SKM-1 treated with dmso at 0.1 percent for 144 hours (cell line): ENCODE measurements around the gene CAMK4.
A peak's percentile ranks its signal among the peaks of the same experiment; 100 is the strongest.
"Not testable (repeated sequence)": the region's sequence is repeated elsewhere in the genome, so short reads cannot be mapped to it uniquely, and the experiment has no call there.

Source experiments
- DNase-seq: peaks from one replicate; lab custom pipeline; 2025; ENCODE audit not compliant: unreplicated experiment; lab: John Stamatoyannopoulos, UW

CAMK4 gene

DNA sequence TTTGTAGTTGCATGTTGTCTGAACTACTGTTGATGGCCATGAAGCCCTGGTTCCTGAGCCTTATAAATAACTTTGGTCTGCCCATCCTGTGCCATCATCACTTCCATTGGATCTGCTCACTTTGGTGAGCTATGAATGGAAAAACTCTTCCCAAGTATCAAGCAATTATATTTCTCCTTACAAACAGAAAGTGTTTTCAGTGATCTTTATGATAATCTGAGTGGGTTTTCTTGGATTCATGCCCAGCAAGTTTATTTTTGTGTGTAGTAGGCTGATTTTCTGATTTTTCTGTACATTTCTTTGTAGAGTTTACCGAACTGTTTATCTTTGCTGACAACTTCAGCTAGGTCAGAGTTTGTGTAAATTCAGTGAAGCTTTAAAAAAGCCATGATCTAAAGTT is 31.0 kb downstream of the CAMK4 start:
- DNase-seq: no peak

DNA sequence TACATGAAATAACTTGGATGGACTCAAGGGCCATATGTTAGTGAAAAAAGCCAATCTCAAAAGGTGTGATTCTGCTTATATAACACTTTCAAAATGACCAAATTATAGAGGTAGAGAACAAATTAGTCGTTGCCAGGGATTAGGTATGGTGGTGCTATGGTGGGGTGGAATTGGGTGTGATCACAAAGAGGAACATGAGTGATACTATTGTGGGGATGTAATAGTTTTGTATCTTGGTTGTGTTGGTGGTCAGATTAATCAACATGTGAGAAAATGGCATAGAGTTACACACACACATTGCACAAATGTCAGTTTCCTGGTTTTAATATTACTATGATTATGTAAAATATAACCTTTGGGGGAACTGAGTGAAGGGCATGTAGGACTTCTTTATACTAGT is 31.9 kb downstream of the CAMK4 start:
- DNase-seq: no peak

DNA sequence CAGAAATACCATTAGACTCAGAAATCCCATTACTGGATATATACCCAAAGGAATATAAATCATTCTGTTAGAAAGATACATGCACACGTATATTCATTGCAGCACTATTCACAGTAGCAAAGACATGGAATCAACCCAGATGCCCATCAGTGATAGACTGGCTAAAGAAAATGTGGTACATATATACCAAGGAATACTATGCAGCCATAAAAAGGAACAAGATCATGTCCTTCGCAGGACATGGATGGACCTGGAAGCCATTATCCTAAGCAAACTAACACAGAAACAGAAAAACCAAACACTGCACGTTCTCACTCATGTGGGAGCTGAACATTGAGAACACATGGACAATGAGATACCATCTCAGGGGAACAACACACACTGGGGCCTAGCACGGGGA is 33.4 kb downstream of the CAMK4 start:
- DNase-seq: not testable (repeated sequence)

DNA sequence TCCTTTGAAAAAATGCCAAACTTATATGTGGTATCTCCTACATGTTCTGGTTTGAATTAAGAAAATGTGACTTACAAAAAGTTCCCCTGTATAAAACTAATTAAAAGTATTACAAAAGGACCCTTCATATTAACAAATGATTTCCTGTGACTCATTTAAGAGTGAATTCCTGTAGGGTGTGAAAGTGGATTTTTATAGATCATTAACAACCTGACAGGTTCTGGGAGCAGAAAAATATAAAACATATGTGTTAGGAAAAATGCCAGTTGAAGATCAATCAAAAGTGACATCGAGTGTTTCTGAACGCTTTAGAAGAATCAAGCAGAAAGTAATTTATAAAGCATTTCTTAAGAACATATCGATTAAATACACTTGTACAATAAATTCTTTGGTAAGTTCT is 35.5 kb downstream of the CAMK4 start:
- no peak for DNase-seq

DNA sequence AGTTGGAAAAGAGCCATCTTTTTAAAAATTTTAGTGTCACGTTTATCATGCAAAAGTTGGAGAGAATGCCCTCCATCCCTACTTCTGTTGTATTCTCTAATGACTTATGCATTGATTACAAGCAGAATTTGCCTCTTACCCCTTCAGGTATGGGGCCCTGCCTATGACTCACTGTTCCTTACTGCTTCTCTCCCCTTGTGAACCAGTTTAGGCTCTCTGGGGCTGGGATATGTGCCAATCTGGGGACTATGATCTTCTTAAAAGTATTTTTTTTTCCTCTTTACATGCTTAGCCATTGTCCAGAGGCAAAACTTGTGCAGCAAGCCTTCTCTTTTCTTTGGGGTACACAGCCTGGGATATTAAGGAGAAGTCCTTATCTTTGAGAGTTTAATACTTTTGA is 37.4 kb downstream of the CAMK4 start:
- no peak for DNase-seq

DNA sequence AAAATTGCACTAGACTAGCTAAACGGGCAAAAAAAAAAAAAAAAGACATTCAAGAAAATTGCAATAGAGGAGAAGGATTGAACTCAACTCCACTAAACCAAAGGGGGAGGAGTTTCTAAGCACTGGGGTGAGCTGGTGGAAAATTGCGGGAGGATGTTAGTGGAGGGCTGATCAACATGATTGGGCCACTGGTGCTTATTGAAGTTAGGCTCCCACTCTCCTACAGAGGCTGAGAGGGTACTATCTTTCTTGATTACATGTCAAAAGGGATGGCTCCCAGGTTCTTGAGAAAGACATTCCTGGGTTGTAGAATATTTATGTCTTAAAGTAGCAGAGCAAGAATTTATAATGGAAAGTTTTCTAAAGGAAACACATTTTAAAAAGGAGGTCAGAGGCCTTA is 38.0 kb downstream of the CAMK4 start:
- no peak for DNase-seq

DNA sequence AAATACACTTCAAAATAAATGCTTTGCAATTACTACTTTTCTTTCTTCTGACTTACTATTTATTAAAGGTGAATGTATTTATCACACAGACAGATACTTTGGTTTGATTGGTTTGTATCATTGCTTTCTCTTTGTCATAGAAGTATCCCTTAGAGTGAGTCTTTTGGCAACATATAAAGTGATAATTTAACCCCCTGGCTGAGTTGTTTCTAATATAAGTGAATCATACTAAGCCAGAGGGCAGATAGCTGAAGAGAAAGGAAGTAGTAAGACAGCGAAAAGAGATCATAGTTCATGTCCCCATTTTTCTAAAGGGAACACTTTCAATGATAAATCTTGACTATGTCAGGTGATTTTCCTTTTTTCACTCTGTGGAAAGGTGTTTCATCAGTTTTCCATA is 38.6 kb downstream of the CAMK4 start:
- no peak for DNase-seq

DNA sequence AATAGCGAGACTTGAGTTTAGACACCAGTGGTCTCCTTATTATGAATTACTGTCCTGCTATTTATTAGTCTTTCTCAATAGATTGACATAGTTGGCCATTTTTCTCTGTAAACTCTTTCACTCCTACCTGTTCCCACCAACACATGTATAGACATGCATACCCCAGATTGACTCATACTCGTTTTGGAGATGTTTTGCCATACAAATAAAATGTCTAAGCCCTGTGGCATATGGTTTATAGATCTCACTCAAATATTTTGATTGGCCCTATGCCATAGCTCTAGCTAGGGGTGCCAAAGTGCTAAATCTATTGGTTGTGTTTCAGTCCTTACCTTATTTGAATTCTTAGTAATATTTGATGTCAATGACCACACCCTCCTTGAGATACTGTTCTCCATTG is 42.3 kb downstream of the CAMK4 start:
- DNase-seq: no peak

DNA sequence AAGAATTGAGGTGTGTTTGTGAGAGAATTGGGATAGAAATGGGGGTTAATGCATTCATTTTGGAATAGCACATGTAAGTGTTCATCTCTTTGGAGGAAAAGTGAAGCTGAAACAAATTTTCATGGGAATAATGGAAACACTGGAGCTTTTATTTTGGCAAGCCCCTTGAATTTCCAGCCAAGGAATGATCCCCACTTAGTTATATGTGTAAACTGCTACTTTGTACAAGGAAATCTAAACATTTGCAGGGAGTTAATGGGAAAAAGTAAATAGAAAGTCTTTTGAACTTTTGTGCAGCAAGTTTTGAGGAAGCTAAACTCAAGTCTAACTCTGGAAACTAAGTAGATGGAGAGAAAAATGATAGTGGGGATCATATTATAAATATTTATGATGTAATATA is 44.1 kb downstream of the CAMK4 start:
- DNase-seq: no peak

DNA sequence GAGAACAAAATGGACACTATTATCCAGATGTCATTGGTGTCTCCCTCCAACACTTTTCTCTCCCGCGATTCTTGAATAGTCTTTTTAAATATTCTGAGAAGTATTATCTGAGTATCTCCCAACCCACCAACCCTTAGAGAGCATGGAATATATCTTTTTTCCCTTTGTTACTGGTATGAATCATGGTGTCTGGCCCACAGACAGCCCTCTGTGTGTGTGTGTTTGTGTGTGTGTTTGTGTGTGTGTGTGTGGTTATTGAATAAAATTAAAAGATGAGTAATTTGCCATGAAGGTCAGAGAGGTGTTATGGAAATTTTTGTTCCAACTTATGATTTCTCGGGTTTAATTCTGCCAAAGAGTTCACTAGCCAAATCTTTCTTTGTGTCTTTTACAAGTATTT is 47.7 kb downstream of the CAMK4 start:
- no peak for DNase-seq

DNA sequence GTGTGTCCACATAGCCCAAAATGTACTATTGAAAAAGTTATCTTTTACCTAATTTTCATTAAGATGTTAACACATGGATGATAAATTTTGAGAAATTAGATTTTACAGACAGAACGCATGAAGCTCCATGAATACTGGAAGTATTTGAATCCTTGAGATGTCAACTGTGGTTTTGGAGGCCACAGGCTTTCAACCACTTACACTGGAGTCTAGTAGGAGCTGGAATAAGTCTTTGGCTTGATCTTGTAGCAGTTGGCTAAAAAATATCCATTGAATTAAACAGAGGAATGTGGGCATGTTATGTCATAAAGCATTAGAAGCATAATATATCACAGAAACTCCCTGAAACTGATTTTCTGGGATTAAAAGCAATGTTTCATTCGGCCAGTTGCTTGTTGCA is 52.9 kb downstream of the CAMK4 start:
- no peak for DNase-seq

DNA sequence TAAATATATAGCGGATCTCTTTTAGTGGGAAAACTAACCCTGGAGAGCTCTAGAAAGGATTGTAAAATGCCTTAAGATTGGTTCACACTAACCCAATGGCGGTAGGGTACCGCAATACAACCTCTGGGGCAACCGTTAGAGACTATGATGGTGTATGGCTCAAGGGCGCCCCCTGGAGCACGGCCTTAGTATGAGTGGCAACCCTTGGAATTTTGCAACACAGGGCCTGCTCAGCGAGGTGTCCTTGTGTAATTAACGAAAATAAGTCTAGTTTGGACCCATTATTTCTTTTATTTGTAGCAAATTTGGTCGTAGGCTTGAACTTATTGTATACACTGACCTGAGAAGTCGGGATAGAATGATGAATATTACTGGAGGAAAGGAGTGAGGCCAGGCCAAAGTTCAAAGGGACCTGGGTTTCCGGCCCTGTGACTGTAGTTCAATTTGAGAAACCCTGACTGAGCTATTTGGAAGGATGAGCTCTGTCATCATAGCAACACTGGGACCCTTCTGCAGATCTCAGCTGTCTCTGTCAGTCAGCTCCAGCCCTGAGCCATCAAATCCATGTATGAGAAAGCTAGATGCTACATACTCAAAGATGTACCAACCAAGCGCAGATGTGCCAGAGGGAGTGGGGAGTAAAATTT is 54.8 kb downstream of the CAMK4 start:
- DNase-seq: peak; percentile 14

DNA sequence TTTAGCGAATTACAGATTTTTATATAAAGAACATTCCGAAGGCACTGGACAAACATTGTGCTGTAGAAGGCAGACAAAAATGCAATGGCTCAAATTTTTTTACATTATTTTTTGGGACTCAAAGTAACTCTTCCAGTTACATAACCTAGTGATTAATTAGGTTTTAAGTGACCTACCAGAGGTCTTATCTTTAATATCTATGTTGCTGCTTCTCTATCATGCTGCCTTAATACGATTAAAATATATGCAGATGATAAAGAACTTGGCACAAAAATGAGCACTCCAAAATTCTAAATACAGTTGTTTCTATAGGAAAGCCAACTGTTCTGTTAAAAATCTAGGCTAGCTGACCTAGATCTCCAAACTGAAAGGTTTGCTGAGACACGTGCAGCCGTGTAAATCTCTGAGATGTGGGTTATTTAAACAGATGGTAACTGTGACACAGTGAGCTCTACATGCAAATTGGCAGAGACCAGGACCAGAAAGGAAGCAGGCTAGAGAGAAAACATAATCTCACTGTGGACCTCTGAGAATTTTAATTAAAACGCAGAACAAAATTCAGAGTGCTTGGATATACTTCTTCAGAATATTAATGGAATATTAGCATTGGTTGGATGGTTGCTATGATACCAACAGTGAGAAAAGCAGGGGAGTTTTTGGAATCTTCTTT is 56.2 kb downstream of the CAMK4 start:
- DNase-seq: no peak

DNA sequence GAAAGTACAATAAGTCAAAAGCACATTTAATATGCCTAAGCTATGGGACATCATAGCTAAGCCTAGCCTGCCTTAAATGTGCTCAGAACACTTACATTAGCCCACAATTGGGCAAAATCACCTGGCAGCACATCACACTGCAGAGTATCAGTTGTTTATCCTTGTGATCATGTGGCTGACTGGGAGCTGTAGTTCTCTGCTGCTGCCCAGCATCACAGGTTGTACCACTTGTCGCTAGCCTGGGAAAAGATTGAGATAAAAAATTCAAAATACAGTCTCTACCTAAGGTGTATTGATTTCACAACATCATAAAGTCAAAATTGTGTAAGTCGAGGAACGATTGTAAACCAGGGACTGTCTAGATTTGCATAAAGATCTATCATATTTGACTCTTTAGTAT is 58.6 kb downstream of the CAMK4 start:
- DNase-seq: no peak

DNA sequence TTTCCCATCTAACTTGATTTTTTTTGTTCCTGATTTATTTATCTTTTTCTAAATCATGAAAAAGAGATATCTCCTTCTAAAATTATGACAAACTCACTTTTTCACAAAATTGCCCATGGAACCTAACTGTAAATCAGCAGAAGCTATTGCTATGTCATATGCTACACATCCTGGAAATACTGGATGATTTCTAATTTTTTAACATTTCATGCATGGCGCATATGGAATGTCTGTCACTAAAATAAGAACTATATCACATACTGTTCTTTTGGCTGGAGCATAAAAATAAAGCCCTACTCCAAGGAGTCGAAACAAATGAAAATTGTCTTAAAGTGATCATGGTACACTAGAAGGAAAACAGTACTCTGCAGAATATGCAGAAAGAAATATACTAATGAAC is 60.6 kb downstream of the CAMK4 start:
- DNase-seq: no peak

DNA sequence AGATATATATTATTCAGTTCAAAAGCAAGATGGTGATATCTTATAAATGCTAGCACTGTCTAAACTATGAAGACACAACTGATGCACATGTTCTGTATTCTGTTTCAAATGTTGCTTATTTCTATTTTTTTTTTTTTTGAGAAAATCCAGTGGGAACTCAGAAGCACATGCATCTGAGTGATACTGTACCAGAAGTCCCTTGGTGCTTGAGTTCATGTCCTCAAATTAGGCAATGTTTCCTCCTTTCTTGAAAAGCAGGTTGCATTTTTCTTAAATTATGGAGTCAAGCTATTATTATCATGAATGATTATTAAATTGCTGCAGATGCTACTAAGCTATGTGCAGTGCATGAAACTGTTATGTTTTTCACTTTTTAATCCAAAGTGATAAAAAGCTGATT is 70.4 kb downstream of the CAMK4 start:
- DNase-seq: no peak

DNA sequence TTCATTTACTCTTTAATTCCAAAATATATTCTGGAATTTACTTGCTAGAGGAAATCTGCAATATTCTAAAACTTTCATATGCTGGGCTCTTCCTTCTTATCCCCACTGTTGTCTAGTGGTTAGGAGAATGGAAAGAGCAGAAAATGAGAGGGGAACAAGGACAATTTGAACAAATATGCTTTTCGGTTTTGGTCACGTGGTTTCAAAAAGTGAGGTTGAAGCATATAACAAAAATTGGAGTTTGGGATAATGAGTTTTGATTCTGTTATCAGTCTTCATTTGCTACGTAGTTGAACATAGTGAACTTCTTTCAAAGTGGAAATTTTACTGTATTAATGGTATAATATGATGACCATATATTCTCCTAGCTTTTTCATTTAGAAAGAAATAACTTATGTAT is 71.5 kb downstream of the CAMK4 start:
- no peak for DNase-seq

DNA sequence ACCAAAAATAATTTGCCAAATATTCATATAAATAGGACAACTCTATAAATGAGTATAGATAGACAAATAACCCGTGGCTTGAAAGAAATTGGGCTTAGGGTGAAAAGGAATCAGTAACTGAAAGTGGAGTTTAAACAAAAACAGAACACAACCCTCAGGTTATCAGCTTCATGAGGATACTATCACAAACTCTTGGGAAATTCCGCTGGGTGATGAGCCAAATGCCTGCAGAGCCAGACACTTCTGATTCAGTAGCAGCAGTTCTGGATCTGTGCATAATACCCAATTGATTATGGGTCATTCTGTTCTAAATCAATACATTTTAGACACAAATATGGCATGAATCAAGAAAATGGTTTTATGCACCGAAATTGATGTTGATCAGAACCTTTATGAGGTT is 72.4 kb downstream of the CAMK4 start:
- DNase-seq: no peak

DNA sequence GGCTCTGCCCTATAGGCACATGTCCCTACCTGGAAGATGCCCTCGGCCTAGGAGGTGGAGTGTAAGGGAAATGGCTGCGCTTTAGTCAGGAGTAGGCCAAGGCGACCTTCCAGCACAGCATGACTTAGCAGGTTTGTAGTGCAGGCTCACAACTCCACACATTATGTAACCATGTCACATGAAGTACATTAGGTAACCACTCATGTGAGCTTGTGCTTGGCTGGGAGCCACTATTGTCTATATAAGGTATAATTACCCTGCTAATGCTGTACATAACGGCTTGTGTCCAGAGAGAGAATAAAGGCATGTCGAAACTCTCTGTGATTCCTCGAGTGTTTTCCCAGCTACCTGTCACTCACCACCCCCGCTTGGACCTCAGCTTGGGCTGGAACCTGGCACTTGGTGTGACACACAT is 74.9 kb downstream of the CAMK4 start:
- DNase-seq: no peak

DNA sequence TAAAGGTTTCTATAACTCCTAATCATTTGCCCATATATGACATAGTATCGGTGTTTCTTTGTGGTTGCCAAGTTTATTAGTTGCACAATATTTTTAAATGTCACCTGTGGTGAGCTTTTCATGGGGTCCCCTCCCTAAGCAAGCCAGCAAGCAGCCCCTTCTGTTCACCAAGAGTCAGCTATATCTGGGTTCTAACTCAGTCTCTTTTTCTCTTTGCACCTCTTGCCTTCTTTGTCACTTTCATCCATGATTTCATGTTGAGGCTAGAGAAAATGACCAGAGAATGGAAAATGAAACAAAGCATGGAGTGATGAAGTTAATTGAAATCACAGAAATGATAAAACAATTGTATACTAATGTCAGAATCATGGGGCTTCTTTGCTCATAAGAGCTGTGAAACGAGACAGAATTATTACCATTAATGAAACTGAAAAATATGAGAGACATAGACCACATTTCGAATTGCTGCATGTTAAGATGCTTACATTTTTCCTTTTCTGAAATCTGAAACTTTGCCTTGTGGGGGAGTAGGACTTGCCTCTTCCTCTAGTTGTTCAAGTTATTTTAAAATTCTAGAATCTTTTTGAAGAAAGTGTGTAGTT is 75.7 kb downstream of the CAMK4 start:
- no peak for DNase-seq

DNA sequence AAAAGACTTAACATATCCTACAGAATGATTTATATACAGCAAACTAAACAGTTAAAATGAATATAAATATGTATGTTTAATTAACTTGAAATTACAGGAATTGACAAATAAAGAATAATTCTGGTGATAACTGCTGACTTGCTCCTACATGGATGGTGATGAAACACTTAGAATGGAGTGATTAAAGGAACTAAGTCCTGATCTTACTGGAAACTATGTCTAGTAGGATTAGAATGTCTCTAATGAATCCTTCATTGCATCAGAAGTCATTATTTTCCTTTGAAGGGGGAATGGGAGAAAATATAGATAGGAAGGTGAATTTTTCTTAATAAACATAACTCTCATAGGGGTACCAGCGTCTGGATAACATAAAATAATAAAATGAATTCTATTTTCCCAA is 77.1 kb downstream of the CAMK4 start:
- DNase-seq: no peak

DNA sequence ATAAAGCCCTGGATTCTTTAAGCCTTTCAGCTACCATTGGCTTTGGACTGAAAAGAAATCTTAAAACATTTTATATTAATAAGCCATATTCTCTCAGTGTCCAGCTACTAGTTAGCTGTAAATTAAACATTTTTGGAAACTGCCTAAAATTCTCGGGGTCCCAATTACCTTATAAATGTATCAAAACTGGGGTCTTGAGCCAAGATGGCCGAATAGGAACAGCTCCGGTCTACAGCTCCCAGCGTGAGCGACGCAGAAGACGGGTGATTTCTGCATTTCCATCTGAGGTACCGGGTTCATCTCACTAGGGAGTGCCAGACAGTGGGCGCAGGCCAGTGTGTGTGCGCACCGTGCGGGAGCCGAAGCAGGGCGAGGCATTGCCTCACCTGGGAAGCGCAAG is 77.9 kb downstream of the CAMK4 start:
- DNase-seq: not testable (repeated sequence)

DNA sequence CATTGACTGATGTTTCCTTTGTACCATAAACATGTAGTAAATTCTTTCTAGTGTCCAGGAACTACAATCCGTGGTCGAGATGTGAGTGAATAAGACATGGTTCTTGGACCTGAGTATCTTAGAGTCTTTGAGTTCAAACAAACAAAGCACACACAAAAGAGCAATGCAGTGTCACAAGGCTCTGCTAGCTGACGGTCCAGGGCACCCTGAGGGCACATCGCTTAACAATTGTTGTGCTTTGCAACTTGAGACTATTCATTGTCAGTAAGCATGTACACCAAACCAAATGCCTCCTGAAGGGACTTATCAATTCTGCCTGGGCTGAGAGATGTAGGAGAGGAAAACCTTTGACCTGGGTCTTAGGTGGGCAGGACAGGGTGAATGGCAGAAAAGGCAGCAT is 84.8 kb downstream of the CAMK4 start:
- no peak for DNase-seq
